Astrocyte (in vitro differentiated cells and primary cell): ENCODE results near the gene IFNGR2. TPM values are rescaled to one million over a fixed set of nuclear protein-coding genes. Genes with fewer than 3 reads are reported as not detected.
"Not testable (repeated sequence)": the region's sequence is repeated elsewhere in the genome, so short reads cannot be mapped to it uniquely, and the experiment has no call there.

Experiments used
- DNase-seq: peaks from one replicate; pipeline ENCODE4 v3.0.0-alpha.2; 2010; ENCODE audit warnings: low read depth
- FAIRE-seq: peaks from 2 replicates; lab custom pipeline; 2011; peaks lifted over from hg19 to GRCh38; lab: Jason Lieb, UNC
- H2AFZ ChIP-seq: 2 replicates; pipeline ENCODE4 v1.6.0; 2012; ENCODE audit warnings: low read depth, low read length, inconsistent platforms
- H3K27ac ChIP-seq: 2 replicates; pipeline ENCODE4 v1.5.1; 2011; ENCODE audit warnings: low read depth, low read length, inconsistent platforms
- H3K27me3 ChIP-seq: 2 replicates; pipeline ENCODE4 v1.6.0; 2011; ENCODE audit warnings: low read length, inconsistent platforms; ENCODE audit not compliant: insufficient read depth
- H3K36me3 ChIP-seq: 2 replicates; pipeline ENCODE4 v1.5.1; 2011; ENCODE audit warnings: low read length, inconsistent platforms; ENCODE audit not compliant: insufficient read depth
- H3K4me1 ChIP-seq: 2 replicates; pipeline ENCODE4 v1.5.1; 2011; ENCODE audit warnings: low read length, inconsistent platforms; ENCODE audit not compliant: insufficient read depth
- H3K4me2 ChIP-seq: 2 replicates; pipeline ENCODE4 v1.6.0; 2012; ENCODE audit warnings: low read length, inconsistent platforms
- H3K4me3 ChIP-seq: 2 replicates; pipeline ENCODE4 v1.5.1; 2011; ENCODE audit warnings: low read depth, mild to moderate bottlenecking, low read length, inconsistent platforms; ENCODE audit not compliant: insufficient read depth
- H3K79me2 ChIP-seq: 2 replicates; pipeline ENCODE4 v1.6.0; 2012; ENCODE audit warnings: mild to moderate bottlenecking, low read length, inconsistent platforms; ENCODE audit not compliant: insufficient read depth
- H3K9ac ChIP-seq: 2 replicates; pipeline ENCODE4 v1.6.0; 2012; ENCODE audit warnings: mild to moderate bottlenecking, low read length, inconsistent platforms
- H3K9me3 ChIP-seq: 2 replicates; pipeline ENCODE4 v1.5.1; 2012; ENCODE audit warnings: low read depth, mild to moderate bottlenecking, low read length, inconsistent platforms; ENCODE audit not compliant: insufficient read depth
- H4K20me1 ChIP-seq: 2 replicates; pipeline ENCODE4 v1.6.0; 2012; ENCODE audit warnings: low read length, inconsistent platforms; ENCODE audit not compliant: insufficient read depth
- H3K27ac Mint-ChIP-seq: one replicate; pipeline ENCODE4 v1.8.0; 2021; ENCODE audit warnings: mild to moderate bottlenecking, mixed read lengths; ENCODE audit not compliant: unreplicated experiment
- H3K27me3 Mint-ChIP-seq: one replicate; pipeline ENCODE4 v1.8.0; 2021; ENCODE audit warnings: low read depth, mixed read lengths; ENCODE audit not compliant: unreplicated experiment
- H3K36me3 Mint-ChIP-seq: one replicate; pipeline ENCODE4 v1.8.0; 2021; ENCODE audit warnings: low read depth, mixed read lengths; ENCODE audit not compliant: unreplicated experiment
- H3K4me1 Mint-ChIP-seq: one replicate; pipeline ENCODE4 v1.8.0; 2021; ENCODE audit warnings: low read depth, mixed read lengths; ENCODE audit not compliant: unreplicated experiment
- H3K4me3 Mint-ChIP-seq: one replicate; pipeline ENCODE4 v1.8.0; 2021; ENCODE audit warnings: mild to moderate bottlenecking, moderate library complexity, mixed read lengths; ENCODE audit not compliant: unreplicated experiment
- H3K9me3 Mint-ChIP-seq: one replicate; pipeline ENCODE4 v1.8.0; 2021; ENCODE audit warnings: mild to moderate bottlenecking, mixed read lengths; ENCODE audit not compliant: unreplicated experiment
- EZH2 ChIP-seq: IDR thresholded peaks from 2 replicates; pipeline ENCODE4 v1.6.1; 2012; ENCODE audit warnings: mild to moderate bottlenecking, low read length, inconsistent platforms; ENCODE audit not compliant: insufficient read depth
- total RNA-seq: library from RNA; stranded (reverse); gene quantifications from 2 replicates; pipeline ENCODE4 v1.2.1, GENCODE V29; 2021
- TF ChIP-seq, protein P1 (sequence below): IDR thresholded peaks from 2 replicates; pipeline ENCODE4 v1.5.1; 2011; ENCODE audit warnings: low read depth, mild to moderate bottlenecking, inconsistent platforms, low read length, moderate library complexity; ENCODE audit not compliant: insufficient read depth

Gene IFNGR2
- total RNA-seq, 1 donor from 2014 or later: 58.9 TPM

DNA sequence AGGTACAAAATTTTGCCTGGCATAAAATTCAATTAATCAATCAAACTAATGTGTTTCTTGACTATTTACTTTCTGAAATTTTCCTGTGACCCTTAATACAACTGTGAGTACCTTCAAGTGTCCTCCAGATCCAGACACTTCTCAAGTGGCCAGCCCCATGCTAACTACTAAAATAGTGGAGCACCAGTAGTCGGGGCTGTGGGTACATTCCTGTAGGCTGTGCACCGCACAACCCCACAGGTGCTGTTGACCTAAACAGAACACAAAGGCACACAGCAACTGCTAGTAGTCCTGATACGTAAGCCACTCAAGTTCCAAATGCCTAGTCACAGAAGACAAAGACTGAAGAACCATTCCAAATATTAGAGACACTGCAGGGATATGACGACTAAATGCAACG, 40.0 kb downstream of the IFNGR2 start:
- Histone ChIP-seq H3K27me3 (no peaks in the 10 kb centered on the region), H3K9me3 (no peaks in the 10 kb centered on the region), H3K36me3 (peaks cover 3% of the 10 kb centered on the region), H3K27ac (no peak overlapping the region), H3K9ac (no peak overlapping the region), H2AFZ (no peak overlapping the region), H3K79me2 (no peaks in the 10 kb centered on the region), H3K4me2 (no peak overlapping the region), H4K20me1 (peaks cover 7% of the 10 kb centered on the region), H3K4me1 (peaks cover 5% of the 10 kb centered on the region), H3K4me3 (no peak overlapping the region)
- FAIRE-seq (no peak), DNase-seq (no peak)
- Mint-ChIP-seq H3K36me3 (peaks cover 5% of the 10 kb centered on the region), H3K27me3 (no peaks in the 10 kb centered on the region), H3K27ac (no peak overlapping the region), H3K4me1 (peaks cover 8% of the 10 kb centered on the region), H3K4me3 (no peak overlapping the region), H3K9me3 (no peaks in the 10 kb centered on the region)
- TF ChIP-seq EZH2: no peak
- TF ChIP-seq, protein P1, sequence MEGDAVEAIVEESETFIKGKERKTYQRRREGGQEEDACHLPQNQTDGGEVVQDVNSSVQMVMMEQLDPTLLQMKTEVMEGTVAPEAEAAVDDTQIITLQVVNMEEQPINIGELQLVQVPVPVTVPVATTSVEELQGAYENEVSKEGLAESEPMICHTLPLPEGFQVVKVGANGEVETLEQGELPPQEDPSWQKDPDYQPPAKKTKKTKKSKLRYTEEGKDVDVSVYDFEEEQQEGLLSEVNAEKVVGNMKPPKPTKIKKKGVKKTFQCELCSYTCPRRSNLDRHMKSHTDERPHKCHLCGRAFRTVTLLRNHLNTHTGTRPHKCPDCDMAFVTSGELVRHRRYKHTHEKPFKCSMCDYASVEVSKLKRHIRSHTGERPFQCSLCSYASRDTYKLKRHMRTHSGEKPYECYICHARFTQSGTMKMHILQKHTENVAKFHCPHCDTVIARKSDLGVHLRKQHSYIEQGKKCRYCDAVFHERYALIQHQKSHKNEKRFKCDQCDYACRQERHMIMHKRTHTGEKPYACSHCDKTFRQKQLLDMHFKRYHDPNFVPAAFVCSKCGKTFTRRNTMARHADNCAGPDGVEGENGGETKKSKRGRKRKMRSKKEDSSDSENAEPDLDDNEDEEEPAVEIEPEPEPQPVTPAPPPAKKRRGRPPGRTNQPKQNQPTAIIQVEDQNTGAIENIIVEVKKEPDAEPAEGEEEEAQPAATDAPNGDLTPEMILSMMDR: no peak

DNA sequence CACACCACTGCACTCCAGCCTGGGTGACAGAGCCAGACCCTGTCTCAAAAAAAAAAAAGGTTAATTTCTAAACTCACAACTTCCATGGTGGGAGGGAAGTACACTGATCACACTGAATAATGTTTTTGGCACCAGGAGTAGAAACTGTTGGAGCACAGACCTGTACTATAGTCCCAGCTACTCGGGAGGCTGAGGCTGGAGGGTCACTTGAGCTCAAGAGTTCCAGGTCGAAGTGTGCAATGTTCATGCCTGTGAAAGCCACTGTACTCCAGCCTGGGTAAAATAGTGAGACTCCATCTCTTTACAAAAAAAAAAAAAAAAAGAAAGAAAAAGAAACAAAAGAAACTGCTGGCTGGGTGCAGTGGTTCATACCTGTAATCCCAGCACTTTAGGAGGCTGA, 41.3 kb downstream of the IFNGR2 start:
- no peaks in the 10 kb centered on the region for H3K27me3 Mint-ChIP-seq
- H3K9ac ChIP-seq: no peak overlapping the region
- no peaks in the 10 kb centered on the region for H3K9me3 Mint-ChIP-seq
- no peak overlapping the region for H2AFZ ChIP-seq
- no peaks in the 10 kb centered on the region for H3K36me3 ChIP-seq
- FAIRE-seq (no peak), DNase-seq (no peak)
- H3K4me3 Mint-ChIP-seq: no peak overlapping the region
- no peak overlapping the region for H3K27ac ChIP-seq
- no peaks in the 10 kb centered on the region for H3K79me2 ChIP-seq
- TF ChIP-seq EZH2: no peak
- TF ChIP-seq, protein P1: no peak
- H3K4me3 ChIP-seq: no peak overlapping the region
- no peaks in the 10 kb centered on the region for H3K9me3 ChIP-seq
- peaks cover 8% of the 10 kb centered on the region for H3K4me1 Mint-ChIP-seq
- H3K27ac Mint-ChIP-seq: no peak overlapping the region
- no peak overlapping the region for H3K4me2 ChIP-seq
- H3K27me3 ChIP-seq: no peaks in the 10 kb centered on the region
- peaks cover 3% of the 10 kb centered on the region for H4K20me1 ChIP-seq
- peaks cover 5% of the 10 kb centered on the region for H3K4me1 ChIP-seq
- H3K36me3 Mint-ChIP-seq: peaks cover 4% of the 10 kb centered on the region

DNA sequence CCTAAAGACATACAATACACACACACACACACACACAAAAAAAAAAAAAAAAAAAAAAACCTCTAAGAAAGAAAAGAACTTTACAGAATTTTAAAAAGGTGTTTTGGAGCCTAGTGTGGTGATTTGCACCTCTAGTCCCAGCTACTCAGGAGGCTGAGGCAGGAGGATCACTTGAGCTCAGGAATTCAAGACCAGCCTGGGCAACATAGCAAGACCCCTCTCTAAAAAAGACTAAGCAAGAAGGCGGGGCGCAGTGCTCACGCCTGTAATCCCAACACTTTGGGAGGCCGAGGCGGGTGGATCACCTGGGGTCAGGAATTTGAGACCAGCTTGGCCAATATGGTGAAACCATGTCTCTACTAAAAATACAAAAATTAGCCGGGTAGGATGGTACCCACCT, 43.4 kb downstream of the IFNGR2 start:
- not testable (repeated sequence) for H3K27ac Mint-ChIP-seq, H3K9ac ChIP-seq, H3K9me3 ChIP-seq, FAIRE-seq, H3K4me3 Mint-ChIP-seq, H3K27me3 ChIP-seq, DNase-seq, H2AFZ ChIP-seq, H3K27ac ChIP-seq, H3K79me2 ChIP-seq, H3K4me1 Mint-ChIP-seq, H3K4me1 ChIP-seq, H3K4me3 ChIP-seq, H3K4me2 ChIP-seq, H3K27me3 Mint-ChIP-seq, H4K20me1 ChIP-seq, H3K36me3 Mint-ChIP-seq, H3K36me3 ChIP-seq, H3K9me3 Mint-ChIP-seq
